GM19238 (cell line): Measurements from ENCODE around the gene KAT2A.

Experiments used
- DNase-seq: peaks from one replicate; pipeline ENCODE4 v3.0.0; 2011; ENCODE audit warnings: low spot score; ENCODE audit not compliant: insufficient read length

KAT2A gene

DNA sequence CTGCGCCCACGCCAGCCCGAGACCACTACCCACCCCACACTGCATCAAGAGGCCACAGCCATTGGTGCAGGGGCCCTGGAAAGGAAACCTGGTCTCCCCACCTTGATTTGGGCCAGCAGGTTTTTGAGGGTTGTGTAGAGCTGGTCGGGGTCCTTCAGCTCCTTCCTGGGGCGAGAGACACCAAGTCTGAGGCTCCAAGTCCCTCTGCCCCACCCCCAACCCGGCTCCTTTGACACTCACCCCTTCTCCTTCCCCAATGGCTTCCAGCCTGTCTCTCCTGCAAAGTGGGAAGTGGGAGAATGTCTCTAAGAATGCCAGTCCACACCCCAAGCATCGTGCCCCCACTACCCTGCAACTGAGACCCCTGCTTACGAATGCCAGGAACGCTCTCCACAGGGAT, 7.0 kb downstream of the KAT2A start:
- no peak for DNase-seq

DNA sequence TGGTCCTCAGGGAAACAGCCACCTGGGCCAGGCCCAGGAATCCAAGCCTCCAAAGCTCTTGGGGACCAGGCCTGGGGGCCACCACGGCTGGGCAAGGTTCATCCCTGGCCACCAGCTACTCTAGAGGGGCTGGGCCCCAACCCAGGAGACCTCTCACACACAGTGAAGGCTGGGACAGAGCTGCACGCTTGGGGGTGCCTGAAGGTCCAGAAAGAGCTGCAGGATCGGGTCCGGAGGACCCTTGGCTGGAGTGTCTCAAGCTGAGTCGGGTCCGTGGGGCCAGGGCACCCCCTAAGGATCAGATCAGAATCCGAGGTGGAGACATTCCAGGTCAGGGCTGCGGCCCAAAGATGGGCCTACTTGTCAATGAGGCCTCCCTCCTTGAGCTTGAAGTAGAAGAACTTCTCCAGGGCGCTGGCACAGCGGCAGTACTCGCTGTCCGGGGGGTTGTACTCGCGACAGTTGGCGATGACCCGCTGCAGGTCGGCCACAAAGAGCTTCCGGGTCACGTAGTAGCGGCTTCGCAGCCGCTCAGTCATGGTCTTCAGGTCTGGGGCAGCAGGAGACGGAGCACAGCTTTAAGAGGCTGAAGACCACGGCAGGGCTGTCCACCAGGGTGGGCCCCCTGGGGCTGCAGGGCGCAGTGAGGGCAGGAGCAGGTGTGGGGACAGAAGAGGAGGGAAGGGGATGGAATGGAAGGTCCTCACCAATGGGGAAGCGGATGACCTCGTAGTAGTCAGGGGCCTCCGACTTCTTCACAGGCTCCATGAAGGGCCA, 7.7 kb downstream of the KAT2A start:
- DNase-seq = no peak

DNA sequence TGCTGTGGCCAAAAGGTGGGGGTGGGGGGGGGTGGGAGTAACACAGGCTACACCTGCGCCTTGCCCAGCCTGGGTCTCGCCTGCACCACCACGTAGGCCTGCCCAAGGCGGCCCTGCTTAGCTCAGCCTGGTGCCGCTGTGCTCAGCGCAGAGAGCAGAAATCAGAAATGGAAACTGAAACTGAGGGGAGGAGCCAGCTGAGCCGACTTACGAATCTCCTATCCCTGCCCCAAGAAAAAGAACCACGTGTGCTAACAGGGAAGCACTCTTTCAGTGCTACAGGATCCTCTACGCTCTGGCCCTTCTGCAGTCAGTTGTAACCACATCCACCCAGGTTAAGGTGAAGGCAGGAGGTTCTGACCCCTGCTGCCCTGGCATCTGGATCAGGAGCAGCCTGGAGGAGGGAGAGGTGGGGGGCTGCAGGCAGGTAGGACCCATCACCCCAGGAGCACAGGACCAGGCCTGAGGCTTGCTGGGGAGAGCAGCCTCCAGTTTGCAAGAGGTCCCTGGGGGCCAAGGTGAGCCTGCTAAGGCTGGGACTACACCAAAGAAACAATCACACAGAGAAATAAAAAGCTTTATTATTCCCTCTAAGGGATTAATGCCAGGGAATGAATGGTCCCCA, 8.5 kb downstream of the KAT2A start, which contains the start of gene DHX58:
Gene DHX58 (minus strand): TSS at position 163 of the 625 bp plus-strand sequence. CDS start 822 bp downstream, outside the sequence.
- DNase-seq = peak; percentile 92

DNA sequence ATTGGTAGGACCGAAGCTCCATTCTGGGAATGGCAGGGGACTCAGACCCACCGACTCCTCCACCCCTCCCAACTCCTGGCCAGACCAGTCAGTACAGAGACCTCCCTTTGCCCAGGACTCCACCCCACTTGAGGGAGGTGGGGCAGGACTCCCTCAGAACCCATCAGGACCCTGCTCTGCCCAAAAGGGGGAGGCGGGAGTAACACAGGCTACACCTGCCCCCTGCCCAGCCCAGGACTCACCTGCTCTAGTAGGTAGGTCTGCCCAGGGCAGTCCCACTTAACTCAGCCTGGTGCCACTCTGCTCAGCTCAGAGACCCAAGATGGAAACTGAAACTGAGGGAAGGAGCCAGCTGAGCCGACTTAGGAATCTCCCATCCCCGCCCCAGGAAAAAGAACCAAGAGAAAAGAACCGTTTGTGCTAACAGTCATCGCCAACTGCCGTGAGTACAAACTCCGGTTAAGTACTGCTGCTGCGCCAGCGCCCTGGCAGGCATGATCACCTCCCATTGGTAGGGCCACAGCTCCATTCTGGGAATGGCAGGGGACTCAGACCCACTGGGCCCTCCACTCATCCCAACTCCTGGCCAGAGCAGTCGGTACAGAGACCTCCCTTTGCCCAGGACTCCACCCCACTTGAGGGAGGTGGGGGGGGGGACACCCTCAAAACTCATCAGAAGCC, 9.2 kb downstream of the KAT2A start:
- DNase-seq = no peak

DNA sequence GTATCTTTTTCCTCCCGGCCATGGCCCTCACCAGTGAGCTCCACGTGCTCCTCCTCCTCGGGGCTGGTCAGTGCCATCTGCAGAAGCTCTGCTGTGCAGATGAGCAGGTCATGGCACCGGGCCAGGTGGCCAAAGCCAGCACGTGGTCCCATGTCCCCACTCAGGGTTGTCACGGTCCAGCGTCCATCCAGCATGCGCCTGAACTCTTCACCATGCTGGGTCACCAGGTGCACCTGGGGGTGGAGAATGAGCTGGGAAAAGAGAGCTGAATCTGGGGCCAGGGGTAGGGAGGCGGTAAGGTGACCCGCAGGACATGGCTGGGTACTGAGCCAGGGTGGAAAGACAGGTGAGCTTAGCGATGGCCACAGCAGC, 9.9 kb downstream of the KAT2A start:
- DNase-seq = no peak

DNA sequence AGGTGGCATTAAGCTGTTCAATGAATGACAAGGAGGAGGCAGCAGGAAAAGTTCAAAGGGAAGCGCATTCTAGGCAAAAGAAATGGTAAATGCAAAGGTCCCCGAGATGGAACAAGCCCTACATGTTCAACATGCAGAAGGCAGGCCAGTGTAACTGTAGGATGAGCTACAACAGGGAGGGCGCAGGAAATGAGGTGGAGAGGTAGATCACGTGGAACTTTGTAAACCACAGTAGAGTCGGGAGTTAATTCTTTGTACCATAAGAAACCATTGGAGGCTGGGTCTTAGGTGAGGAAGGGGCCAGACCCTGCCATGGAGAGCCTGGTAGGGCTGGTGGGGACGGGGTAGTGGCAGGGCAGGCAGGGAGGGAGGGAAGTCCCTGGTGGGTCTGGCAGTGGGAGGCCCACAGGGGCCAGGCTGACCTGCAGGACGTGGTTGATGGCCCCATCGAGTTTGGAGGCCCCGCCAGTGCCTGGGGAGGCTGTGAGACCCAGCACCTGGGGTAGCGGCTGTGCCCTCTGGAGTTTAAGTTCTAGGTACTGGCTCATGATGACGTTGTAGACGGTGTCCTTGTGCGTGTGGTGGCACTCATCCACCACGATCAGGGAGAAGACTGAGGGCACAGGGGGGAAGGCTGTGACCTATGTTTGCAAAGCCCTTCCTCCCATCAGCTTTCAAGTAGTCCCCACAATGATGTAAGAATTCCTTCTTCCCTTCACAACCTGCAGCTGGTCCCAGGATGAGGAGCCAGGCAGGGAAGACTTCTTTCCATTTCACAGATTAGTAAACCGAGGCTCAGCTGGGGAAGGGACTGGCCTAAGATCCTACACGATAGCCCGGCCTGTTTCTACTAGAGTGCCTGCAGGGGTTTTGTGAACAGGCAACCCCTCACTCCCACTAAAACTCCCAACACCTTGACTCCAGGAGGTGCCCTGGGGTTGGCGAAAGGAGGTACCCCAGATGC, 10.6 kb downstream of the KAT2A start:
- no peak for DNase-seq

DNA sequence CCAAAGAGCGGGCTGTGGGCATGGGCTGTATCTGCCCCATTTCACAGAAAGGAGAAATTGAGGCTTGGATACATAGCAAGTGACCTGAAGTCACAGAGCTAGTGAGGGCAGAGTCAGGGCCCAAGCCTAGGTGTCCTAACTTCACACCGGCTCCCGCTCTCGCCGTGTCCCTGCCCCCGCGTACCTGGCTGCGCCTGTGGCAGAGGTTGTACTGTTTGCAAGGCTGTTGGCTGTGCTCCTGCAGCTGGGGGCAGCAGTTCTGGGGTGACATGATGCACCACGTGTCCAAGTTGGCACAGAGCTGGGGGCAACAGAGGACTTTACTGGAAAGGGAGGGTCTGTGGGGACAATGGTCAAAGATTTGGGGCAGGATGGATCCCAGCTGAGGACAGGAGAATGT, 12.1 kb downstream of the KAT2A start:
- no peak for DNase-seq

DNA sequence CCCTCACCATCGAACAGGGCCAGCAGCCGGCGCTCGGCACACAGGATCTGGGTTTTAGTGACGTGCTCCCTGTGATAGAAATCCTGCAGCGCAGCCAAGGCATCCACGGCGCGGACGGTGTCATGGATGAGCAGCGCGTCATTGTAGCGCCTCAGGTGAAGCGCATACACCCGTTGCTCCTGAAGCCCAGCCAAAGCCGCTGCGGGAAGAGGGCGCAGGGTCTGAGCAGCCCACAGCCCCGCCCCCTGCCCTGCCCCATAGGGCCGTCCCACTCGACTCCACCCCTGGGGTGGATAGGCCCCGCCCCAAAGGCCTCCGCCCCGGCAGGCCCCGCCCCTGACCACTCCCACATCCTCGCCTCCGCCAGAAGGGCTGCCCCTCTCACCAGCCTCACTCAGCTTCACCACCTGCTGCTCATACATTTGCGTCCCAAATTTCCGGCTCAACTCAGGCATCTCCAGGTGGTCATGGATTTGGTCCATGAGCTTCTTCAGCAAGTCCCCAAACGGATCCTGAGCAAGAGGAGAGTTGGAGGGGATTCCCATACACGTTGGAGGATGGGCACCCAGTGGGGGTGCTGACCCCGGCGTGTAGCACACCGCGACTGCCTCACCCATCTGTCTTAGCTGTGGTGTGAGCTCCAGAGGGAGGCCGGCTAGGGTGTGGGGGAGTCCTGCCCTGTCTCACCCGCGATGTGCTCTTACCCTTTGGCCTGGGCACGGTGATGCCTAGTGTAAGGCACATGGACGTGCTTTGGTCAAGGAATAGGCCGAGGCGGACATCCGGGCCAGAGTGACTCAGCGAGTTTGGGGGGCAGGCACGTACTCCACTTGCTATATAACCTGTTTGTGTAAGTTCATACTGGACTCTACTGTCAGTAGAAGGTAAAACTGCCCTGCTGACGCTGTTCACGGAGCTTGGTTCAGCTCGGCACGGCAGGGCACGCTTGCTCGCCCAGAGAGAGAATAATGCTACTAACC, 13.3 kb downstream of the KAT2A start:
- peak; percentile 97 for DNase-seq

DNA sequence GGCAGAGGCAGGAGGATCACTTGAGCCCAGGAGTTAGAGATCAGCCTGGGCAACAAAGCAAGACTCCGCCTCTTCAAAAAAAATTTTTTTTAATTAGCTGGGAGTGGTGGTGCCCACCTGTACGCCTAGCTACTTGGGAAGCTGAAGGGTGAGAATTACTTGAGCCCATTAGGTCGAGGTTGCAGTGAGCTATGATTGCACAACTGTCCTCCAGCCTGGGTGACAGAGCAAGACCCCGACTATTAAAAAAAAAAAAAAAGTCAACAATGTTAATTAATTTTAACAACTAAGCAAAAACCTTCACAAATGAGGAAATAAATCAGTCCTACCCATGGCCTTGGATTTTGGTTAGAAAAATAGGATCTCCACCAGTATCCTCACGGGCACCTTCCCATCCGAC, 14.0 kb downstream of the KAT2A start:
- no peak for DNase-seq

DNA sequence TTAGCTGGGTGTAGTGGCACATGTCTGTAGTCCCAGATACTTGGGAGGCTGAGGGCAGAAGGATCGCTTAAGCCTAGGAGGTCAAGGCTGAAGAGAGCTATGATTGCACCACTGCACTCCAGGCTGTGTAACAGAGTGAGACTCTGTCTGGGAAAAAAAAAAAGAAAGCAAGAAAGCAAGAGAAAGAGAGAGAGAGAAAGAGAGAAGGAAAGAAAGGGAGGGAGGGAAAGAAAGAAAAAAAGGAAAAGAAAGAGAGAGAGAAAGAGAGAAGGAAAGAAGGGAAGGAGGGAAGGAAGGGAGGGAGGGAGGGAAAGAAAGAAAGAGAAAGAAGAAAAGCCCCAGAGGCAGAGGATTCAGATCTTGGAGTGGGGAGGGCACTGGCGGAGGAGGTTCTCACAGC, 15.2 kb downstream of the KAT2A start:
- DNase-seq = no peak

DNA sequence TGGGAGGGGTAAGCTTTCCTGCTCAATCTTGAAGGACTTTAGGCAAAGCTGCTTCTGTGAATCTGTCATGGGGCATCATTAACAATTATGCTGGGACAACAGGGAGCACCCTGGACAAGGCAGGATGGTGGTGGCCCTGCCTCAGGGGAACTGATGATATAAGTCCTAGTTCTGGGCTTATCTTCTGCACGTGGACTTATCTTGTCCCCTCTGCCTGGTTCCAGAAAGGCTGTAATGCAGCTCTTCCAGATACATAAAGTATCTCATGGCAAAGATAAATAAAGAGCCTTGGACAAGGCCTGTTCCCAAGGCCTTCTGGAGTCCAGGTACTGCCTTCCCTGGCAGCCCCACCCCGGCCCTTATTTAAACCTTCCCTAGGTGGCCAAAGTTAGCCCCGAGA, 16.9 kb downstream of the KAT2A start:
- DNase-seq = no peak

DNA sequence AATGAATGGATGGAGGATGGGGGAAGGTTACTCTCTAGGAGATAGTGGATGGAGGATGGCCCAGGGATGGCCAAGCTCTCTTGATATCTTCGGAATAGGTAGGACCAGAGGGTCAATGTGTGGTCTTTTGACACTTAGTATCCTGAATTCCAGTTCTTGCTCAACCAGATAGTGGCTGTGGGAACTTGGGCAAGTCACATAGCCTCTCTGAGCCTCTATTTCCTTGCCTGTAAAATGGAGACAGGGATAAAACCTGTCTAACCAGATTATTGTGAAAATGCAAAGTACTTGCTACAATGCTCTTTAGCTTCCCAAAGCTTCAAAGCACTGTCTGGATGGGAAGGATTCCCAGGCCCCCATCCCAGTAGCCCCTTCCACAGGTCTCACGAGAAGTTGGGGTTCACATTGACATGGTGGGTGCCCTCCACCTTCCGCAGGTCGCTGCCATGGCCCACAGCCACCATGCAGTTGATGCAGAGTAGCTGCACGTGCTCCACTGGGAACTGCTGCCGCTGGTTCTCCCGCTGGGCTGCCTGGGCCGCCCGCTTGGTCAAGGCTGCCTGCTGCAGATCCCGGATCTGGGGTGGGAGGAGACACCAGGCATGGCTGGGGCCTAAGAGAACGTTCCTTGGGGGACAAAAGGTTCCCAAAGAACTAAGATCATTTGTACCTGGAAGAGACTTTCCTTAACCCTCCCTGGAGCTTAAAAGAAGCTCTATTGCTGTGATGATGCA, 17.8 kb downstream of the KAT2A start:
- DNase-seq = no peak

DNA sequence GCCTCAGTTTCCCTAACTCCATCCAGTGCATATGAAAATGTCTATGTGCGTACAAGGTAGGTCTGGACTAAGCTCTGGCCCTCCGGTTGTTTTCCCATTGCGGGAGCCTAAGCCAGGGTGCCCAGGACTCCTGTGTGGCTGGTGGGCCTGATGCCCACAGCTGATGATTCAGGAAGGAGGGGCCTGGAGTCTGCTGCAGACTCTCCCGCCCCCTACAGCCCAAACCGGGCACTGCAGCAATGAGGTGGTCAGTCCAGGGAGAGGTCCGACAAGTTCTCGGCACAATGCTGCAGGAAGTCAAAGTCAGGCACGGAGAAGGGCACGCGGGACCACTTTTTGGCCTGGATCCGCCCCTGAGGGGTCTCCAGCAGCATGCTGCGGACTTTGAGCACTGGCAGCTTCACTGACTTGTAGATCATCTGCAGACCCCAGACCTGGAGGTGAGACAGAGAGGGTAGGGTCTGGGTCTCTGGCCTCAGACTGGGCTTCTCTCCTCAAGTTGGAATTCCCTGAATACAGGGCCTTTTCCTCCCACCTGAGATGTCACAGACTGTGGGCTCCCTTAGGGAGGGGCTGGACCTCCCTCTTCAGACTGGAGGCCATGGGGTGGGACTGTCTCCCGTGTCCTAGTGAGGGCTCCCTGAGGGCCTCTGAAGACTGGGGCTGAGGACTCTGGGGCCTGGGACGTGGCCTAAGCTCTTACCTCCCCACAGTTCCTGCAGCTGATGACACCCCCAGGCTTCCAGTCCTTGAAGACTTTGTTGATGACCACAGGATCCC, 19.5 kb downstream of the KAT2A start:
- DNase-seq = peak; percentile 69

DNA sequence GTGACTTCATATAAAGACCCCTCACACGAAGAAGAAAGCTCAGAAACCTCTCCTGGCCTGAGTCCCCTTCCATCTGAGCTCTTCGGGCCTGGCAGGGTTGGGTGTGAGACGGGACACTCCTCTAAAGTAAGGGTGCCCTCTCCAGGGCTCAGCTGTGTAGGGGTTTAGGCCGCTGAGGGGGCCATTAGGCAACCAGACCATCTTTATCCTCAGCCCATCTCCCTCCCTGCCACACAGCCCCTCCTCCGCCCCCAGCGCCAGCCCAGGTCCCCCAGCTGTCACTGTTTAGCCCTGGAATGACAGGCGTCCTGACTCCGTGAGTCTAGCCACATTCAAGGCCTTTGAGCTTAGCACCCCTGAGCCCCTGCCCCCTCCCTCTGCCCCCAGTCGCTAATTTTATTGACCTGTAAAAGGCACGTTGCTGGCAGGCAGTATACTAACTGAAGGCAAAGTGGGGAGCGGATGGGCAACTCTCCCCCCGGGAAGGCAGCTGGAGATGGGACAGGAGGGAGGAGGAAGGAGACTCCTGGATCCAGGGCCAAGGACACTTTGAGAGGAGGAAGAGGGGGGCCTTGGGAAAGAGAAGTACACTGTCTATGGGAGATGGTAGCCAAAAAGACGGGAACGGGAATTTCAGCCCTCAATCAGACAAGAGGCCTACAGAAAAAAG, 22.3 kb downstream of the KAT2A start:
- DNase-seq = no peak

DNA sequence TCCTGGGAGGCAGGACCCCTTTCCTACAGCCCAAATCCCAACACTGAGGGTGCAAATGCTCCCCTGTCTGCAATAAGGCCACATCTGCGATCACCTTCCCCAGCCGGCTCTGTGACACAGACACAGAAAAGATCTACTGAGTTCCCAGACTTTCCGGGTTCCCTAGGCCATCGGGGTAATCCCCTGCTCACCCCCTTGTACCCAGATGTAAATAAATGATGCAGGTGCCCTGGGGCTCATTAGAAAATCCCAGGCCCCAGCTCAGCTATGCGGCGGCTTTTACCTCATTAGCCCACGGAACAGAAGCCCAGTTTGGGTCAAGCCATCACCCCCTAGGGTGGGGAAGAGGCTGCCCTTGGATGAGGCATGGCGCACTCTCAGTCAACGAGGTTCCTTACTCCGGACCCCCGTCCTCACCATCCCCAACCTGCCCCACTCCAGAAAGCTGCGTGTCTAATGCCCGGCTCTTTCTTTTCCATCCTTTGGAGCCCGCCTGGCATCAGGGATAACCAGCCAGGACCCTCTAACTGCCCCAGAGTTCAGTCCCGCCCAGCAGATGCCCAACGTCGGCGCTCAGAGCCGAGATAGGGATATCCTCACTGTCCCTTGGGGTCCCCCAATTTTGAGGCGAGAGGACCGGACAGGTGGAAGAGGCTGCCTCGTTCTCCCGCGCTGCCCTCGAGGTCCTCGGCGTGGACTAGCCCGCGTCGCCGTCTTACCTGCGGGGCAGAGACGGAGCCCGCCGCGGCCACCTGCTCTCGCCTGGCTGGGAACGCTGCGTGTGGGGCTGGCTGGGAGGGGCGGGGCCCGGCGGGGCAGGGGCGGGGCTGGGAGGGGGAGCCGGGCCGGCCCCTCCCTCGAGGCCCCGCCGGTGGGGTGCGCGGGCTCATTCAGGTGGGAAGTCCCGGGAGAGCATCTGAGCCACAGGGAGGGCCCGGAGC, 23.2 kb downstream of the KAT2A start, which contains the start of gene ZNF385C:
Gene ZNF385C (minus strand): TSS at position 783 of the 941 bp plus-strand sequence. CDS start 35,417 bp downstream, outside the sequence.
- DNase-seq = peak; percentile 41

DNA sequence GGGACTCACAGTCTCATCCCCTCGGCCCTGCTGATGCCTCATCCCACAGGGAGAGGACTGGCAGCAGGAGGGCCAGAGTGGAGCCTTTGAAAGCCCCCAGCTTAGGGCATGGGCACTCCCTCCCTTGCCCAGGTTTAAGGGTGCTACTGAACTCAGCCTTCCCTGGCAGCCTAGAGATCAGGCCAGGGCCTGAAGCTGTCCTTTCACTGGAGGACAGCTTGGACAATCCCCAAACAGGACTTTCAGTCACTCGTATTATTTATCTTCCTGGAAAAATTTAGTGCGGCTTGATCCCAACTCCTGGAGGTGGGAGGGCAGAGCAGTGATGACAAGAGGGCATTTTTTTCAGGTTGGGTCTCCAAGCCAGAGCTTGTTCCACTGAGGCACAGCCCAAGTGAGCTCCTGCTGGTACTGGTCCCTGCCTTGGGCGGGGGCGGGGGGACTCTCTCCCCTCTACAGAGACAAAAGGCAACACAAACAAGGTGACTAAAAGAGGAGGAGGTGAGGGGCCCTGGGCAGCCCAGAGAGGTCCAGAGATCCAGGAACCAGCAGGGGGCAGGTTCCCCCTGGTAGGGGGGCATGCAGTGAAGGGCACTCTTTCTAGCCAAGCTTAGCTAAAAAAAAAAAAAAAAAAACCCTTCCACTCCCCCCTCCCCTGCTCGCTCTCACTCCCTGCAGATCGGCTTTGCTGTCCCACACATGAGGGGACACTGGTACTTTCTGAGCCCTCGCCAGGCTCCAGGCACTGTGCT, 24.6 kb downstream of the KAT2A start:
- DNase-seq = no peak
